LNCaP clone FGC (cell line): ENCODE measurements around the gene ZFAND3.

Source experiments
- DNase-seq: peaks from one replicate; pipeline ENCODE4 v3.0.0-alpha.2; 2011; ENCODE audit warnings: low read depth
- H3K4me3 ChIP-seq: 2 replicates; pipeline ENCODE4 v1.5.1; 2011; ENCODE audit warnings: mild to moderate bottlenecking, low read depth, low read length, control low read depth
- CTCF ChIP-seq: IDR thresholded peaks from 2 replicates; pipeline ENCODE4 v1.5.1; 2012; ENCODE audit warnings: mild to moderate bottlenecking; ENCODE audit not compliant: control insufficient read depth, insufficient read depth; ENCODE audit errors: extremely low read depth

Gene ZFAND3

DNA sequence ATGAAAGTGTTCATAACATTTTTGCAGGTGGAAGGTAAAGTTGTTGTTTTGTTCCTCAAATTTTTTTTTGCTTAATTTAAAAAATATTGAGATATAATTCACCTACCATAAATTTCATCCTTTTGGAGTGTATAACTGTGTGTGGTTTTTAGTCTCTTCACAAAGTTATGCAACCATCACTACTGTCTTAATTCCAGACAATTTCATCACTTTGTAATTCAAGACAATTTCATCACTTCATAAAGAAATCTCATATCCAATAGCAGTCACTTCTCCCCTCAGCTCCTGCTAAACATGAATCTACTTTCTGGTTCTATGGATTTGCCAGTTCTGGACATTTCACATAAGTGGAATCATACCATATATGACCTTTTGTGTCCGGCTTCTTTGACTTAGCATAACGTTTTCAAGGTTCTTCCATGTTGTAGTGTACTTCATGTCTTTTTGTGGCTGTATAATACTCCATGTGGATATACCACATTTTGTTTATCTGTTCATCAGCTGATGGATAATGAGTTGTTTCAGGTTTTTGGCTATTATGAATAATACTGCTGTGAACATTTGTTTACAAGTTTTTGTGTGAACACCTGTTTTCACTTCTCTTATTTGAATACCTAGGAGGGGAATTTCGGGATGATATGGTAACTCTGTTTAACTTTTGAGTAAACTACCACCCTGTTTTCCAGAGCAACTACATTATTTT is 18.8 kb downstream of the ZFAND3 start:
- H3K4me3 ChIP-seq, result no peak overlapping the region
- TF ChIP-seq CTCF, result no peak
- DNase-seq, result no peak

DNA sequence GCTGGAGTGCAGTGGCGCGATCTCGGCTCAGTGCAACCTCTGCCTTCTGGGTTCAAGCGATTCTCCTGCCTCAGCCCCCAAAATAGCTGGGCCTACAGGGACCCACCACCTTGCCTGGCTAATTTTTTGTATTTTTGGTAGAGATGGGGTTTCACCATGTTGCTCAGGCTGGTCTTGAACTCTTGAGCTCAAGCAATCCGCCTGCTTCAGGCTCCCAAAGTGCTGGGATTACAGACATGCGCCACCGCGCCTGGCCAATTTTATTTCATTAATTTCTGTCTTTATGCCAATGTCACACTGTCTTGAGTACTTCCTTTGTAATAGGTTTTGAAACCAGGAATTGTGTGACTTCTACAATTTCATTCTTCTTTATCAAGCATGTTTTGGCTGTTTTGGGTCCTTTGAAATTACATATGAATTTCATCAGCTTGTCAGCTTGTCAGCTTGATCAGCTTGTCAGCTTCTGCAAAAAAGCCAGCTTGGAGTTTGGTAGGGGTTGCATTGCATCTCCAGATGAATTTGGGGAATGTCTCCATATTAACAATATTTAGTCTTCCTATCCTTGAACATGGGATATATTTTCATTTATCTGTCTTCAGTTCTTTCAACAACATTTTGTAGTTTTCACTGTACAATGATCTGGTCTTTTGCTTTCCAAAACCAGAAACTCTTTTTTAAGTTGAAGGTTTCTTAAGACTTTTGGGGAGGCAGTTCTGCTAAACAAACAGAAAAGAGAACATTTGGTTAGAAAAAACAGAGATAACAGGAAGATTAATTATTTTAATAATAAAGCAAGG is 20.8 kb downstream of the ZFAND3 start:
- DNase-seq, result no peak
- no peak for TF ChIP-seq CTCF
- no peak overlapping the region for H3K4me3 ChIP-seq

GRCh38 chr6:37840940-37841300 is 21.4 kb downstream of the ZFAND3 start:
- H3K4me3 ChIP-seq, result no peak overlapping the region
- DNase-seq, result no peak
- TF ChIP-seq CTCF, result no peak

DNA sequence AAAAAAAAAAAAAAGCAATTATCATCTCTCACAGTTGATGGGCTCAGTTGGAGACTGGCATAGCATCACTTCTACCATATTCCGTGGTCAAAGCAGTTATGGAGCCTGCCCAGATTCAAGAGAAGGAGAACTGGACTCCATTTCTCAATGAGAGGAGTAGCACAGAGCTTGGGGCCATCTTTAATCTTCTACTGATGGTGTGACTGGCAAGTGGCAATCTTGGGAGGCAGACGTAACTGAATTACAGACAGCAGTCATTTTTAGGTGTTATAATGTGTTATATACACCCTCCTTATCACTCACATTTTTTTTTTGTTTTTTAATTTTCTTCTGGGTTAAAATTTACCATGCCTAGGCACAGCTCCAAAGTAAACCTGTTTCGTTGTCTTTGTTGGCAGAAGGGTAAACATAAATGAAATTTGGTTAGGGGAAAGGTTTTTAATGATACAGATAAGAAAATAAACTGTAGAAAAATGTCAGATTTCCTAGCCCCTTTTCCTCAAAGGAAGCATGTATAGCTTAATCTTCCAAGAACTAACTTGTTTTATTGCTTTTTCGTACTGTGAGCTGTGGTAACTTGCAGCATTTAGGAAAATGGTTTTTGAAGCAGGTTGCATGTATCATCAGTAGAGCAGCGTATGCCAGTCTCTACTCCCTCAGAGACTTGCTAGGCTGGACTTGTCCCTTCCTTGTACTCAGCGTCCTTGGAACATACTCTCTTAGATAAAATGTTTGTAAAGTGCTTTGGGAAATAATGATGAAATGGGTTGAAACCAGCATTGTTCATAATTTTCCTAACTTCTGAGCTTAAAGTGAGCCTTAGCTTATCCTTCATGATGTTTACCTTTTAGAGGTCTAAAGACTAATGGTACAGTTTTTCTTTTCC is 25.7 kb downstream of the ZFAND3 start:
- no peak for TF ChIP-seq CTCF
- H3K4me3 ChIP-seq, result peak overlapping the region; percentile 16; the same call in 1 of the 2 replicates
- peak; percentile 30 for DNase-seq

GRCh38 chr6:37845930-37846329 is 26.4 kb downstream of the ZFAND3 start:
- peak overlapping the region; percentile 8; the same call in 1 of the 2 replicates for H3K4me3 ChIP-seq
- TF ChIP-seq CTCF, result no peak
- DNase-seq, result no peak

DNA sequence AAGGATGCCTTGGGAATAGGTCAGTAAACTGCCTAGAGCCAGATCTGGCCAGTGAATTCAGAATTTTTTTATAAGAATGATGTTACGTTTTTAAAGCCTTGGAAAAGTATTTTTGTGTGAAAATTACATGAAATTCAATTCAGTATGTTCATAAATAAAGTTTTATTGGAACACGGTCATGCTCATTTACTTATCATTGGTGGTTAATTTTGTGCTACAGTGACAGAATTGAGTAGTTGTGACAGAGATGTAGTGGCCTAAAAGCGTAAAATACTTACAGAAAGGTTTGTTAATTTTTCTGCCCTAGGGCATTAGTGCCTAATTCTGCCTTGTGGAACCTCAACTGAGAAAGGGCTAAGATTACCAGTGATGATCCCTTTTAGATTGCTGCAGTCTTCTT is 28.2 kb downstream of the ZFAND3 start:
- no peak for DNase-seq
- H3K4me3 ChIP-seq, result no peak overlapping the region
- TF ChIP-seq CTCF, result no peak
